Adipocyte (in vitro differentiated cells): ENCODE data around the gene PRKCE.
A peak's percentile ranks its signal among the peaks of the same experiment; 100 is the strongest.

ENCODE experiments used
- DNase-seq: peaks from one replicate; pipeline ENCODE4 v3.0.0-alpha.2; 2015; ENCODE audit warnings: low read depth
- H3K27me3 ChIP-seq: replicated peaks from 2 replicates; pipeline ENCODE4 v1.7.0; 2013; ENCODE audit warnings: mild to moderate bottlenecking, low read length, moderate library complexity; ENCODE audit not compliant: control insufficient read depth, insufficient read depth
- H3K36me3 ChIP-seq: 2 replicates; pipeline ENCODE4 v1.7.0; 2013; ENCODE audit warnings: low read length, mild to moderate bottlenecking, moderate library complexity; ENCODE audit not compliant: control insufficient read depth, insufficient read depth, severe bottlenecking
- H3K4me1 ChIP-seq: 2 replicates; pipeline ENCODE4 v1.7.0; 2013; ENCODE audit warnings: mild to moderate bottlenecking, low read length, moderate library complexity; ENCODE audit not compliant: control insufficient read depth, insufficient read depth
- H3K4me3 ChIP-seq: 2 replicates; pipeline ENCODE4 v1.7.0; 2013; ENCODE audit warnings: mild to moderate bottlenecking, low read length, moderate library complexity
- H3K9ac ChIP-seq: 2 replicates; pipeline ENCODE4 v1.7.0; 2013; ENCODE audit warnings: mild to moderate bottlenecking, low read length, moderate library complexity
- H3K9me3 ChIP-seq: 2 replicates; pipeline ENCODE4 v1.7.0; 2013; ENCODE audit warnings: mild to moderate bottlenecking, low read length, moderate library complexity; ENCODE audit not compliant: control insufficient read depth

PRKCE gene

GRCh38 chr2:46132996-46133395, 481.5 kb downstream of the PRKCE start:
- no peaks in the 10 kb centered on the region for H3K9me3 ChIP-seq
- no peak overlapping the region for H3K9ac ChIP-seq
- DNase-seq = no peak
- H3K4me3 ChIP-seq = no peak overlapping the region
- H3K27me3 ChIP-seq = no peaks in the 10 kb centered on the region
- no peaks in the 10 kb centered on the region for H3K36me3 ChIP-seq
- peaks cover 35% of the 10 kb centered on the region for H3K4me1 ChIP-seq

GRCh38 chr2:46134531-46135227, 483.2 kb downstream of the PRKCE start:
- Histone ChIP-seq H3K4me1 (peaks cover 35% of the 10 kb centered on the region), H3K9me3 (no peaks in the 10 kb centered on the region), H3K27me3 (no peaks in the 10 kb centered on the region), H3K36me3 (no peaks in the 10 kb centered on the region), H3K9ac (peak overlapping the region; percentile 15), H3K4me3 (peak overlapping the region; percentile 5)
- DNase-seq = no peak

- no peaks in the 10 kb centered on the region for H3K36me3 ChIP-seq
- no peak overlapping the region for H3K4me3 ChIP-seq
- H3K27me3 ChIP-seq = no peaks in the 10 kb centered on the region
- no peaks in the 10 kb centered on the region for H3K9me3 ChIP-seq
- peaks cover 35% of the 10 kb centered on the region for H3K4me1 ChIP-seq
- peak overlapping the region; percentile 15 for H3K9ac ChIP-seq
- no peak for DNase-seq
Observed at GRCh38 chr2:46135228-46135855, 483.9 kb downstream of the PRKCE start.

- H3K27me3 ChIP-seq = no peaks in the 10 kb centered on the region
- no peaks in the 10 kb centered on the region for H3K36me3 ChIP-seq
- H3K4me1 ChIP-seq = peaks cover 35% of the 10 kb centered on the region
- no peaks in the 10 kb centered on the region for H3K9me3 ChIP-seq
- peak overlapping the region; percentile 20 for H3K4me3 ChIP-seq
- DNase-seq = peak; percentile 73
- H3K9ac ChIP-seq = peak overlapping the region; percentile 62
Observed at GRCh38 chr2:46135958-46136357, 484.5 kb downstream of the PRKCE start.

GRCh38 chr2:46136481-46136880, 485.0 kb downstream of the PRKCE start:
- Histone ChIP-seq H3K9ac (peak overlapping the region; percentile 62), H3K27me3 (no peaks in the 10 kb centered on the region), H3K4me1 (peaks cover 35% of the 10 kb centered on the region), H3K9me3 (no peaks in the 10 kb centered on the region), H3K4me3 (peak overlapping the region; percentile 20), H3K36me3 (no peaks in the 10 kb centered on the region)
- no peak for DNase-seq

GRCh38 chr2:46136953-46137352, 485.5 kb downstream of the PRKCE start:
- H3K27me3 ChIP-seq = no peaks in the 10 kb centered on the region
- H3K4me1 ChIP-seq = peaks cover 35% of the 10 kb centered on the region
- H3K9ac ChIP-seq = peak overlapping the region; percentile 62
- no peak overlapping the region for H3K4me3 ChIP-seq
- no peaks in the 10 kb centered on the region for H3K36me3 ChIP-seq
- no peak for DNase-seq
- H3K9me3 ChIP-seq = no peaks in the 10 kb centered on the region

- H3K27me3 ChIP-seq = no peaks in the 10 kb centered on the region
- no peak overlapping the region for H3K9ac ChIP-seq
- peaks cover 20% of the 10 kb centered on the region for H3K4me1 ChIP-seq
- no peak for DNase-seq
- peaks cover 10% of the 10 kb centered on the region for H3K36me3 ChIP-seq
- H3K4me3 ChIP-seq = no peak overlapping the region
- no peaks in the 10 kb centered on the region for H3K9me3 ChIP-seq
Observed at GRCh38 chr2:46142546-46143428, 491.3 kb downstream of the PRKCE start.

- peaks cover 10% of the 10 kb centered on the region for H3K36me3 ChIP-seq
- H3K9ac ChIP-seq = no peak overlapping the region
- no peaks in the 10 kb centered on the region for H3K27me3 ChIP-seq
- no peak for DNase-seq
- no peaks in the 10 kb centered on the region for H3K9me3 ChIP-seq
- H3K4me3 ChIP-seq = no peak overlapping the region
- peaks cover 20% of the 10 kb centered on the region for H3K4me1 ChIP-seq
Observed at GRCh38 chr2:46143429-46144132, 492.1 kb downstream of the PRKCE start.

- Histone ChIP-seq H3K4me1 (peaks cover 20% of the 10 kb centered on the region), H3K9ac (no peak overlapping the region), H3K4me3 (no peak overlapping the region), H3K27me3 (no peaks in the 10 kb centered on the region), H3K9me3 (no peaks in the 10 kb centered on the region), H3K36me3 (peaks cover 10% of the 10 kb centered on the region)
- no peak for DNase-seq
Observed at GRCh38 chr2:46144133-46144800, 492.8 kb downstream of the PRKCE start.

GRCh38 chr2:46145017-46145416, 493.5 kb downstream of the PRKCE start:
- Histone ChIP-seq H3K36me3 (peaks cover 10% of the 10 kb centered on the region), H3K9me3 (no peaks in the 10 kb centered on the region), H3K4me1 (peaks cover 20% of the 10 kb centered on the region), H3K9ac (no peak overlapping the region), H3K4me3 (no peak overlapping the region), H3K27me3 (no peaks in the 10 kb centered on the region)
- no peak for DNase-seq
